ENCODE measurements around the gene AP1M1.
A peak's percentile ranks its signal among the peaks of the same experiment; 100 is the strongest.

AP1M1 gene

GRCh38 chr19:16247353-16248182 lies 49.9 kb downstream of the AP1M1 start:
- peak; percentile 54 to 81 for DNase-seq (ENCODE audit: low read depth in 1 of 2, low spot score in 1 of 2)
- Histone ChIP-seq H3K27ac (replicated peaks) (no peak overlapping the region), H3K4me3 (replicated peaks; ENCODE audit: insufficient read depth, low read length) (no peak overlapping the region), H3K27me3 (ENCODE audit: insufficient read depth, poor library complexity, severe bottlenecking) (no peaks in the 10 kb centered on the region)
- TF ChIP-seq POLR2AphosphoS5 (IDR thresholded peaks at IDR 0.05; ENCODE audit: low read depth) (no peak), CTCF (IDR thresholded peaks at IDR 0.05; ENCODE audit: insufficient read depth, low read length) (peak; percentile 87), SPI1 (IDR thresholded peaks at IDR 0.05; ENCODE audit: borderline replicate concordance, low read depth) (no peak), REST (IDR thresholded peaks at IDR 0.05; ENCODE audit: insufficient replicate concordance, low read depth) (no peak), GABPA (IDR thresholded peaks at IDR 0.05; ENCODE audit: low read depth) (no peak)

- Histone ChIP-seq H3K4me3 (replicated peaks; ENCODE audit: insufficient read depth, low read length) (no peak overlapping the region), H3K27me3 (ENCODE audit: insufficient read depth, poor library complexity, severe bottlenecking) (no peaks in the 10 kb centered on the region), H3K27ac (replicated peaks) (no peak overlapping the region)
- DNase-seq (ENCODE audit: low read depth in 1 of 2, low spot score in 1 of 2) = no peak
- TF ChIP-seq REST (IDR thresholded peaks at IDR 0.05; ENCODE audit: insufficient replicate concordance, low read depth) (no peak), POLR2AphosphoS5 (IDR thresholded peaks at IDR 0.05; ENCODE audit: low read depth) (no peak), CTCF (IDR thresholded peaks at IDR 0.05; ENCODE audit: insufficient read depth, low read length) (no peak), GABPA (IDR thresholded peaks at IDR 0.05; ENCODE audit: low read depth) (no peak), SPI1 (IDR thresholded peaks at IDR 0.05; ENCODE audit: borderline replicate concordance, low read depth) (no peak)
Observed at GRCh38 chr19:16248380-16249023, 50.8 kb downstream of the AP1M1 start.

GRCh38 chr19:16249826-16250404 lies 52.2 kb downstream of the AP1M1 start:
- no peak overlapping the region for H3K4me3 ChIP-seq (replicated peaks; ENCODE audit: insufficient read depth, low read length)
- no peaks in the 10 kb centered on the region for H3K27me3 ChIP-seq (ENCODE audit: insufficient read depth, poor library complexity, severe bottlenecking)
- no peak for DNase-seq (ENCODE audit: low read depth in 1 of 2, low spot score in 1 of 2)
- no peak overlapping the region for H3K27ac ChIP-seq (replicated peaks)
- TF ChIP-seq GABPA (IDR thresholded peaks at IDR 0.05; ENCODE audit: low read depth) (no peak), POLR2AphosphoS5 (IDR thresholded peaks at IDR 0.05; ENCODE audit: low read depth) (no peak), SPI1 (IDR thresholded peaks at IDR 0.05; ENCODE audit: borderline replicate concordance, low read depth) (no peak), CTCF (IDR thresholded peaks at IDR 0.05; ENCODE audit: insufficient read depth, low read length) (no peak), REST (IDR thresholded peaks at IDR 0.05; ENCODE audit: insufficient replicate concordance, low read depth) (no peak)
